ENCODE results near the gene KCNJ12.

DNA sequence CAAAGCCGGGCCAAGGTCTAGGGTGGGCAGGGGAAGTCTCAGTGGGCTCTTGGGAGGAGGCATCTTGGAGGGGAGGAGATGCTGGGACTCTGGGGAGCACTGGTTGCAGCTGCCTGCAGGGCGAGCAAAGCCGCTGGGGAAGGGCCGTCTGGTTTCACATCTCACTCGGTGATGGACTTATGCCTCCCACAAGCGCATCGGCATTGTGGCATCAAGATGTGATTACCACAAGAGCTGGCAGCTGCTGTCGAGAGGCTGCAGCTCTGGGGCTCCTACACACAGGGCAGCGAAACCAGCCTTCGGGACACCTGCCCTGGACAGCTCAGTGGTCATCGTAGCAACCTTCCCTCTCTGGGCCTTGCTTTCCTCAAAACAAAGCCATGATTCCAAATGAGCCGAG, 3.1 kb upstream of the KCNJ12 start:
- TF ChIP-seq POLR2A (IDR thresholded peaks at IDR 0.05) = no peak
- TF ChIP-seq, protein P1, sequence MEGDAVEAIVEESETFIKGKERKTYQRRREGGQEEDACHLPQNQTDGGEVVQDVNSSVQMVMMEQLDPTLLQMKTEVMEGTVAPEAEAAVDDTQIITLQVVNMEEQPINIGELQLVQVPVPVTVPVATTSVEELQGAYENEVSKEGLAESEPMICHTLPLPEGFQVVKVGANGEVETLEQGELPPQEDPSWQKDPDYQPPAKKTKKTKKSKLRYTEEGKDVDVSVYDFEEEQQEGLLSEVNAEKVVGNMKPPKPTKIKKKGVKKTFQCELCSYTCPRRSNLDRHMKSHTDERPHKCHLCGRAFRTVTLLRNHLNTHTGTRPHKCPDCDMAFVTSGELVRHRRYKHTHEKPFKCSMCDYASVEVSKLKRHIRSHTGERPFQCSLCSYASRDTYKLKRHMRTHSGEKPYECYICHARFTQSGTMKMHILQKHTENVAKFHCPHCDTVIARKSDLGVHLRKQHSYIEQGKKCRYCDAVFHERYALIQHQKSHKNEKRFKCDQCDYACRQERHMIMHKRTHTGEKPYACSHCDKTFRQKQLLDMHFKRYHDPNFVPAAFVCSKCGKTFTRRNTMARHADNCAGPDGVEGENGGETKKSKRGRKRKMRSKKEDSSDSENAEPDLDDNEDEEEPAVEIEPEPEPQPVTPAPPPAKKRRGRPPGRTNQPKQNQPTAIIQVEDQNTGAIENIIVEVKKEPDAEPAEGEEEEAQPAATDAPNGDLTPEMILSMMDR (IDR thresholded peaks at IDR 0.05) = no peak
